Activated naive CD8-positive, alpha-beta T cell treated with anti-CD3 and anti-CD28 coated beads, Interleukin-2, amount 10 ng/mL, durations not matched to agents 7 days and 5 days (primary cell): ENCODE results near the gene SCAPER. TPM values are rescaled to one million over a fixed set of nuclear protein-coding genes. Genes with fewer than 3 reads are reported as not detected.
A peak's percentile ranks its signal among the peaks of the same experiment; 100 is the strongest.
"Not testable (repeated sequence)": the region's sequence is repeated elsewhere in the genome, so short reads cannot be mapped to it uniquely, and the experiment has no call there.

ENCODE experiments used
- ATAC-seq: fragments of 150-1000 bp; cut with Tn5 transposase; one replicate; pipeline ENCODE4 v1.10.0; 2021; ENCODE audit warnings: low read depth, moderate library complexity
- POLR2A ChIA-PET: fragments of 350-600 bp; sonication (Branson Sonifier 250); formaldehyde crosslinking; loops from one replicate; lab custom pipeline; 2021; ENCODE audit warnings: antibody characterized with exemption; lab: Charles Lee
- DNase-seq: peaks from one replicate; pipeline ENCODE4 v3.0.0; 2021
- H3K27ac Mint-ChIP-seq: one replicate; pipeline ENCODE4 v1.8.0; 2022; ENCODE audit warnings: mild to moderate bottlenecking, mixed read lengths
- H3K27me3 Mint-ChIP-seq: one replicate; pipeline ENCODE4 v1.8.0; 2022; ENCODE audit warnings: mild to moderate bottlenecking, moderate library complexity, mixed read lengths
- H3K36me3 Mint-ChIP-seq: one replicate; pipeline ENCODE4 v1.8.0; 2021; ENCODE audit warnings: mild to moderate bottlenecking, mixed read lengths
- H3K4me1 Mint-ChIP-seq: one replicate; pipeline ENCODE4 v1.8.0; 2021; ENCODE audit warnings: mixed read lengths
- H3K4me3 Mint-ChIP-seq: one replicate; pipeline ENCODE4 v1.8.0; 2022; ENCODE audit warnings: mild to moderate bottlenecking, moderate library complexity, mixed read lengths
- H3K9me3 Mint-ChIP-seq: one replicate; pipeline ENCODE4 v1.8.0; 2021; ENCODE audit warnings: mixed read lengths
- total RNA-seq, 2 experiments: library from RNA; stranded (reverse); gene quantifications; one replicate each; pipeline ENCODE4 v1.2.3, GENCODE V29; 2021

Gene SCAPER
- total RNA-seq, 2 experiments from 2014 or later = 38.0 to 44.8 TPM

- H3K4me1 Mint-ChIP-seq = no peaks in the 10 kb centered on the region
- no peak overlapping the region for H3K27ac Mint-ChIP-seq
- H3K4me3 Mint-ChIP-seq = no peak overlapping the region
- H3K27me3 Mint-ChIP-seq = no peaks in the 10 kb centered on the region
- H3K36me3 Mint-ChIP-seq = peaks cover 32% of the 10 kb centered on the region
- peaks cover 10% of the 10 kb centered on the region for H3K9me3 Mint-ChIP-seq
- DNase-seq (no peak), ATAC-seq (no peak)
- POLR2A ChIA-PET = no interaction called here
Measured at GRCh38 chr15:76776969-76777368, 128.2 kb downstream of the SCAPER start.

DNA sequence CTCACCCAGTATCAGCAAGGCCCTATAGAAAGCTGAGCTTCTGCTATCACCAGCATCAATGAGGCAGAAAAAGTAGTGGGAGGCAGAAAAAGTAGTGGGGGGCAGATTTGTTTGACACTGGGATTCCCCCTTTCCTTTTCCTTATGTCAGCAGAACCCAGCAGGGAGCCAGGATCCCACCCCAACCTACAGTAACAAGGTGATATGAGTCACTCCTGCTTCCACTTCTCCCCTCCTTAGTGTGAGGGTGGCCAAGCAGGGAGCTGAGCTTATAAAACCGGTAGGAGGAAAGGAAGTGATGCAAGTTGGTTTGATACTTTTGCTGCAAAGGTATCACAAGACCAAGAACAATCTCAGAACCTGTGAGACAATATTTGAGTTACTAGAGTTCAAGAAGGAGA, 128.7 kb downstream of the SCAPER start:
- ATAC-seq = no peak
- DNase-seq = no peak
- no peaks in the 10 kb centered on the region for H3K4me1 Mint-ChIP-seq
- H3K36me3 Mint-ChIP-seq = peaks cover 32% of the 10 kb centered on the region
- H3K9me3 Mint-ChIP-seq = peaks cover 10% of the 10 kb centered on the region
- no peak overlapping the region for H3K4me3 Mint-ChIP-seq
- no peak overlapping the region for H3K27ac Mint-ChIP-seq
- H3K27me3 Mint-ChIP-seq = no peaks in the 10 kb centered on the region
- POLR2A ChIA-PET = no interaction called here

DNA sequence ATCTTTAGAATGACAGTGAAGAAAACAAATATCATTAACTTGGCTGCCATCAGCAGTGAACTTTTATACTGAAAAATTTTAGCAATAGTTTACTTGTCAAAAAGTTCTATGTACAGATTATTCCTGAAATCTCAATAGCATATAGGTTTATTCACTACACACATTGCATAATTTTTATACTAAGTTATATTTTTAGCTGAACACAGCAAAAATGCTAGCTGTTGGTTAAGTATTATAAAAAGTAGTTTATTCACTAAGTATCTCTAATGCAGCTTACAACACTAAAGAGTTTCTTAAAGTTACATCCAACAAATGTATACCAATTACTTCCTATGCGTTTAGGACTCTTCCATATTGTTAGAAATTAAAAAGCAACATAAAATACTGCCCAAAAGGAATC, 131.9 kb downstream of the SCAPER start:
- Mint-ChIP-seq H3K9me3 (peaks cover 13% of the 10 kb centered on the region), H3K27me3 (no peaks in the 10 kb centered on the region), H3K27ac (no peak overlapping the region), H3K4me3 (no peak overlapping the region), H3K4me1 (peaks cover 2% of the 10 kb centered on the region), H3K36me3 (peaks cover 49% of the 10 kb centered on the region)
- POLR2A ChIA-PET = no interaction called here
- DNase-seq (no peak), ATAC-seq (no peak)

DNA sequence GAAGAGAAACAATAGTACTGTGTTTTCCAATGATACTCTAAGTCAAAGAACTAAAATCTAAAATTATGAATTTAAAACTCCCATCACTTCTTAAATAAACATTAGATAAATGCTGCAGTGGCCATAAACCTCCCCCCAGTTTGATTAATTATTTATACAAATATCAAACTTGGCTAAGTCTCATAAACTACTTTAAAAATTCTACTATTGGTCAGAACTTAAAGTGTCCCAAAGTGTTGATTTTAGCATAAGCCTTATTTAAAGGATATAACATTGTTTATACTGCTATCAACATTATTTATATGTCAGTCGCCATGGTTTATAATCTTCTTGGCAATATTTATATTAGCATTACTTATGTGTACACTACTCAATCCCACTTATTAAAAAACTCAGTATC, 132.4 kb downstream of the SCAPER start:
- Mint-ChIP-seq H3K4me1 (peaks cover 2% of the 10 kb centered on the region), H3K9me3 (peaks cover 13% of the 10 kb centered on the region), H3K27me3 (no peaks in the 10 kb centered on the region), H3K27ac (no peak overlapping the region), H3K36me3 (peaks cover 50% of the 10 kb centered on the region), H3K4me3 (no peak overlapping the region)
- POLR2A ChIA-PET = no interaction called here
- ATAC-seq (no peak), DNase-seq (no peak)

DNA sequence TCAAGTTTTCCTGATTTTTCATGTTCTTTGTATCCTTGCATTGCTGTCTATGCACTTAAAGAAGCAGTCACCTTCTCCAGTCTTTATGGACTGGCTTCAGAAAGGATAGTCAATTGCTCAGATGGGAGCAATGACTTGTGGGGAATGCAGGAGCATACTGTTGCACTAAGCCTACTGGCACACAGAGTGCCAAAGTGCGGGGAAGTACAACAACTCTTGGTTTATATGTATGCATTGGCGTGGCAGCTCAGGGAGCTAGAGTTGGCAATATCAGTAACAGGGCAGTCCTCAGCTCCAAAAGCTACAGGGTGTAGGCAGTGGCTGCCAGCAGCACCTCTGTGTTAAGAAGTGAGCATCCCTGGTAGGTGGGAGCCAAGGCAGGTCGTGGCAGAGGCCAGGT, 141.1 kb downstream of the SCAPER start:
- Mint-ChIP-seq H3K36me3 (peaks cover 58% of the 10 kb centered on the region), H3K4me1 (no peaks in the 10 kb centered on the region), H3K27ac (no peak overlapping the region), H3K4me3 (no peak overlapping the region), H3K27me3 (no peaks in the 10 kb centered on the region), H3K9me3 (peaks cover 12% of the 10 kb centered on the region)
- no peak for ATAC-seq
- POLR2A ChIA-PET = no interaction called here
- DNase-seq = no peak

GRCh38 chr15:76763554-76763953, 141.6 kb downstream of the SCAPER start:
- H3K36me3 Mint-ChIP-seq = peaks cover 55% of the 10 kb centered on the region
- no peaks in the 10 kb centered on the region for H3K27me3 Mint-ChIP-seq
- no peak overlapping the region for H3K27ac Mint-ChIP-seq

GRCh38 chr15:76756381-76756780, 148.8 kb downstream of the SCAPER start:
- H3K27ac Mint-ChIP-seq = no peak overlapping the region
- peaks cover 28% of the 10 kb centered on the region for H3K36me3 Mint-ChIP-seq
- DNase-seq (no peak), ATAC-seq (no peak)
- H3K9me3 Mint-ChIP-seq = peaks cover under 1% of the 10 kb centered on the region
- no peaks in the 10 kb centered on the region for H3K27me3 Mint-ChIP-seq
- POLR2A ChIA-PET = no interaction called here
- H3K4me1 Mint-ChIP-seq = no peaks in the 10 kb centered on the region
- no peak overlapping the region for H3K4me3 Mint-ChIP-seq

More at GRCh38 chr15:76763554-76763953, 141.6 kb downstream of the SCAPER start:
- POLR2A ChIA-PET = no interaction called here
- DNase-seq (no peak), ATAC-seq (no peak)
- Mint-ChIP-seq H3K9me3 (peaks cover 12% of the 10 kb centered on the region), H3K4me1 (no peaks in the 10 kb centered on the region), H3K4me3 (no peak overlapping the region)

GRCh38 chr15:76753771-76754170, 151.4 kb downstream of the SCAPER start:
- Mint-ChIP-seq H3K36me3 (peaks cover 31% of the 10 kb centered on the region), H3K27me3 (no peaks in the 10 kb centered on the region), H3K4me1 (no peaks in the 10 kb centered on the region), H3K4me3 (no peak overlapping the region), H3K9me3 (peaks cover 2% of the 10 kb centered on the region), H3K27ac (no peak overlapping the region)
- POLR2A ChIA-PET = interaction anchor here (0.6 kb wide), 1 partner anchor 58 kb away, joined by 3 read pairs; no protein-coding TSS in a partner anchor
- ATAC-seq (no peak), DNase-seq (no peak)

- DNase-seq (no peak), ATAC-seq (no peak)
- Mint-ChIP-seq H3K27ac (no peak overlapping the region), H3K4me1 (no peaks in the 10 kb centered on the region), H3K27me3 (no peaks in the 10 kb centered on the region), H3K9me3 (peaks cover 2% of the 10 kb centered on the region), H3K36me3 (peaks cover 31% of the 10 kb centered on the region), H3K4me3 (no peak overlapping the region)
- POLR2A ChIA-PET = interaction anchor here (0.6 kb wide), 1 partner anchor 57 kb away, joined by 3 read pairs; no protein-coding TSS in a partner anchor
Measured at GRCh38 chr15:76753131-76753530, 152.0 kb downstream of the SCAPER start.

GRCh38 chr15:76752549-76752948, 152.6 kb downstream of the SCAPER start:
- ATAC-seq (no peak), DNase-seq (no peak)
- H3K36me3 Mint-ChIP-seq = peaks cover 33% of the 10 kb centered on the region
- POLR2A ChIA-PET = no interaction called here
- no peak overlapping the region for H3K27ac Mint-ChIP-seq
- H3K4me3 Mint-ChIP-seq = no peak overlapping the region
- H3K4me1 Mint-ChIP-seq = no peaks in the 10 kb centered on the region
- peaks cover 2% of the 10 kb centered on the region for H3K9me3 Mint-ChIP-seq
- H3K27me3 Mint-ChIP-seq = no peaks in the 10 kb centered on the region

- H3K27ac Mint-ChIP-seq = peak overlapping the region; percentile 18
- ATAC-seq = no peak
- POLR2A ChIA-PET = no interaction called here
- H3K4me3 Mint-ChIP-seq = no peak overlapping the region
- DNase-seq = no peak
- H3K36me3 Mint-ChIP-seq = peaks cover 18% of the 10 kb centered on the region
- no peaks in the 10 kb centered on the region for H3K9me3 Mint-ChIP-seq
- H3K27me3 Mint-ChIP-seq = no peaks in the 10 kb centered on the region
- H3K4me1 Mint-ChIP-seq = peaks cover 1% of the 10 kb centered on the region
Measured at GRCh38 chr15:76737573-76737972, 167.6 kb downstream of the SCAPER start.

- not testable (repeated sequence) for DNase-seq, H3K4me1 Mint-ChIP-seq
Measured at GRCh38 chr15:76732321-76732720, 172.8 kb downstream of the SCAPER start.

DNA sequence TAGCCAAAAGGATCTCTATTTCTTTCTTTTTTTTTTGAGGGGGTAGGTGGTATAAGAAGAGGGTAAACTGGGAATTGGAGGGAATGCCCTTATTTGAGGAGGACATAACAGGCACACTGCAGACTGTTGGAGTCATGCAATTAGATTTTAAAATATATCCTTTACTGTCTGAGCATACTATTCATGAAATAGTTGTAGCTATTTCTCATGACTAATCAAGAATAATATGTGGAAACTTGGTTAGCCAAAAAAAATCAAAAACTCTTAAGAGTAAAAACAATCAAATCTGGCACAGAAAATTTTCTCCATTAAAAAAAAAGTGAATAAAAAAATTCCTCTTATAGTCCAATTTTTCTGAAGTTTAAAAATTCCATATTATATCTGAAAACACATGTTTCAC, 174.9 kb downstream of the SCAPER start:
- Mint-ChIP-seq H3K36me3 (peaks cover 34% of the 10 kb centered on the region), H3K9me3 (no peaks in the 10 kb centered on the region), H3K4me1 (no peaks in the 10 kb centered on the region), H3K27me3 (no peaks in the 10 kb centered on the region), H3K4me3 (no peak overlapping the region), H3K27ac (no peak overlapping the region)
- ATAC-seq (no peak), DNase-seq (no peak)
- POLR2A ChIA-PET = no interaction called here

More at GRCh38 chr15:76732321-76732720, 172.8 kb downstream of the SCAPER start:
- H3K9me3 Mint-ChIP-seq, H3K27me3 Mint-ChIP-seq, POLR2A ChIA-PET, H3K27ac Mint-ChIP-seq, ATAC-seq, H3K4me3 Mint-ChIP-seq: not testable (repeated sequence)
- H3K36me3 Mint-ChIP-seq = peaks cover 23% of the 10 kb centered on the region

- H3K4me1 Mint-ChIP-seq = no peaks in the 10 kb centered on the region
- peaks cover 34% of the 10 kb centered on the region for H3K36me3 Mint-ChIP-seq
- peaks cover 30% of the 10 kb centered on the region for H3K9me3 Mint-ChIP-seq
- POLR2A ChIA-PET = no interaction called here
- H3K27ac Mint-ChIP-seq = no peak overlapping the region
- H3K27me3 Mint-ChIP-seq = no peaks in the 10 kb centered on the region
- ATAC-seq (no peak), DNase-seq (no peak)
- H3K4me3 Mint-ChIP-seq = no peak overlapping the region
Measured at GRCh38 chr15:76718863-76719262, 186.3 kb downstream of the SCAPER start.

DNA sequence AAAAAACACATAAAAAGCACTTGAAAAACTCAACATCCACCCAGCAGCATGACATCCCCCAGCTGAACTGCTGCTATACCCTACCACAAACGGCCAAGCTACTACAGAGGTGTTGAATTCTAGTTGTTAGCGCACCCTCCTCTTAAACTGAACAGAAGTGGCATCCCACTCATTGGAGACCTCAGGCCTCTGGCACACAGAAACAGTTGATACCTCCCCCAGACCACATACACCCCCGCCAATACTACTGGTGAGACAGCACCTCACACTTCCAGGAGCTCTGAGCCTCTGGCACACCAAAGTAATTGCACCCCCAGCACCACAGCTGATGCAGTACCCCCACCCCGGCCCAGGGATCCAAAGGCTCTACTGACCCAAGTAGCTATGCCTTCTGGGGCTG, 190.2 kb downstream of the SCAPER start:
- peaks cover 50% of the 10 kb centered on the region for H3K36me3 Mint-ChIP-seq
- H3K27ac Mint-ChIP-seq = no peak overlapping the region
- POLR2A ChIA-PET = no interaction called here
- ATAC-seq (no peak), DNase-seq (no peak)
- H3K27me3 Mint-ChIP-seq = no peaks in the 10 kb centered on the region
- H3K4me1 Mint-ChIP-seq = peaks cover 6% of the 10 kb centered on the region
- H3K9me3 Mint-ChIP-seq = peaks cover 27% of the 10 kb centered on the region
- H3K4me3 Mint-ChIP-seq = no peak overlapping the region
